ENCODE results near the gene RNF220.

Gene RNF220

GRCh38 chr1:44588551-44589210, 183.6 kb downstream of the RNF220 start:
- no peak for DNase-seq (ENCODE audit: low read depth in 2 of 2)
- no peak overlapping the region for H3K4me3 ChIP-seq (replicated peaks in 1 of 2; ENCODE audit: low read depth in 2 of 2, low read length in 2 of 2)
- no peak for TF ChIP-seq CTCF (IDR thresholded peaks at IDR 0.05; ENCODE audit: low read depth, low read length)

DNA sequence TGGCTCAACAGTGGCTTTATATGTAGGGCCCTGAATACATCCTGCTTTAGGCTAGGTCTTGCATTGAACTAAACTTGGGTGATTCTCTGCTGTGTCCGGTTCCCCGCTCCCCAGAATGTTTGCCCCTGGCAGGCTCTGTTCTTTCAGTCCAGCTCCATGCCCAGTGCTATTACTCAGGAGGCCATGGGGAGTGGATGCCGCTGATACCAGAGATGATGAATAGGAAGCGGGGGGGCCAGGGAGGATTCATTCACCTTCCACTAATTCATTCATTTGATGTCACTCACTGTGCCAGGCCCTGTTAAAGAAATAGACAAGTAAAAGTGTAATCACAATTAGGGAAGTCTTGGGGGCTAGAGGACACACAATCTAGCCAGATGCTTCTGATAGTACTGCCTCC, 185.4 kb downstream of the RNF220 start:
- H3K4me3 ChIP-seq (replicated peaks in 1 of 2; ENCODE audit: low read depth in 2 of 2, low read length in 2 of 2) = no peak overlapping the region
- no peak for DNase-seq (ENCODE audit: low read depth in 2 of 2)
- TF ChIP-seq CTCF (IDR thresholded peaks at IDR 0.05; ENCODE audit: low read depth, low read length) = no peak

- TF ChIP-seq CTCF (IDR thresholded peaks at IDR 0.05; ENCODE audit: low read depth, low read length) = no peak
- DNase-seq (ENCODE audit: low read depth in 2 of 2) = no peak
- H3K4me3 ChIP-seq (replicated peaks in 1 of 2; ENCODE audit: low read depth in 2 of 2, low read length in 2 of 2) = no peak overlapping the region
Measured at GRCh38 chr1:44591381-44591780, 186.3 kb downstream of the RNF220 start.

- H3K4me3 ChIP-seq (replicated peaks in 1 of 2; ENCODE audit: low read depth in 2 of 2, low read length in 2 of 2) = no peak overlapping the region
- TF ChIP-seq CTCF (IDR thresholded peaks at IDR 0.05; ENCODE audit: low read depth, low read length) = no peak
Measured at GRCh38 chr1:44592208-44593145, 187.4 kb downstream of the RNF220 start.

GRCh38 chr1:44594353-44594752, 189.3 kb downstream of the RNF220 start:
- no peak for TF ChIP-seq CTCF (IDR thresholded peaks at IDR 0.05; ENCODE audit: low read depth, low read length)

More at GRCh38 chr1:44592208-44593145, 187.4 kb downstream of the RNF220 start:
- DNase-seq (ENCODE audit: low read depth in 2 of 2) = no peak

DNA sequence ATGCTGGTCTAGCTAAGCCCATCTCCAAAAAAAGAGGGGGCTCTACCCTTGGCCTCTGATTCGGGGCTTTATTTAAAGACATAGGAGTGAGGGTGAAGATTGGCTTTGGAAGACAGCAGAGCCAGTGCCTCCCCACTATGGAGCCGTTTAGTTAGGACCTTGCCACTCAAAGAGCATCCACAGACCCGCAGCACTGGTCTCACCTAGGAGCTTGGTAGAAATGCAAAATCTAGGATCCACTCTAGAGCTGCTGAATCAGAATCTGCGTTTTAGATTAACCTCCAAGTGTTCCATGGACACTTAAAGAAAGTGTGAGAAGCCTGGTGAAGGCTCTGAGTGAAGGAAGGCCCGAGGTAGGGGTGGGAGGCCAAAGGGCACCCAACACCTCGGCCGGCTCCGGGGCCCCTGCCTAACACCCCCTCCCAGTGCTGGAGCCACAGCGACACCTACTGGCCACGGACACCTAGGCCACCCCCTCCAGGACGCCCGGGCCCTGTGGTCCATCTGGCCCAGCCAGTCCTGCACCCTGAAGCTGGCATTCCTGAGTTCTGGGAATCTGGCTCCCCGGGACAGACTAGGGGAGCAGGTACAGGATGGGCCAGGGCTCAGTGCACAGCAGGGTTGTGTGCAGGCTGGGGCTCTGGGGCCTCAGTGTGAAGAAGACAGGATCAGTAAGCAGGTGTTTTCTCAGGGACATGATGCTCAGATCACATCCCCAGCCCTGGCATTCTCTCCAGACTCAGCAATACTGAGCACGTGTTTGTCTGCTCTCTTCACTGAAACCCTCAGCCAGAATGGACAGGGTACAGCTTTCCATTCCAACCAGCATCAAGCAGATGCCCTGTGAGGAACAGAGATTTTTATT, 190.0 kb downstream of the RNF220 start:
- TF ChIP-seq CTCF (IDR thresholded peaks at IDR 0.05; ENCODE audit: low read depth, low read length) = peak; percentile 95
- DNase-seq (ENCODE audit: low read depth in 2 of 2) = peak; percentile 58 to 62
- H3K4me3 ChIP-seq (replicated peaks in 1 of 2; ENCODE audit: low read depth in 2 of 2, low read length in 2 of 2) = no peak overlapping the region

More at GRCh38 chr1:44594353-44594752, 189.3 kb downstream of the RNF220 start:
- DNase-seq (ENCODE audit: low read depth in 2 of 2) = no peak
- H3K4me3 ChIP-seq (replicated peaks in 1 of 2; ENCODE audit: low read depth in 2 of 2, low read length in 2 of 2) = no peak overlapping the region

Data from cardiac fibroblast (primary cell).